HL-60/S4 treated with phorbol 12-myristate 13-acetate at 8.2 ng/mL for 4 days and 3 days (cell line): Measurements from ENCODE around the gene REEP3.
"Not testable (repeated sequence)": the region's sequence is repeated elsewhere in the genome, so short reads cannot be mapped to it uniquely, and the experiment has no call there.

Source experiments
- in situ Hi-C: fragments of 300-500 bp; cut with MboI; formaldehyde crosslinking; loops from 2 replicates; pipeline ENCODE4 v1.15.0; 2022; ENCODE audit warnings: low sequenced_read_pairs

The REEP3 gene

GRCh38 chr10:63520500-63521415 lies at the start of gene REEP3:
Gene REEP3 (plus strand): TSS chr10:63521401. CDS start chr10:63521546, 145 bp downstream.
- in situ Hi-C loops, result no loop called here

GRCh38 chr10:63474488-63474887 lies 46.7 kb upstream of the REEP3 start:
- in situ Hi-C loops, result no loop called here

- in situ Hi-C loops, result no loop called here
Observed at GRCh38 chr10:63477927-63478326, 43.3 kb upstream of the REEP3 start.

GRCh38 chr10:63478564-63478963 lies 42.6 kb upstream of the REEP3 start:
- in situ Hi-C loops, result no loop called here

- in situ Hi-C loops, result no loop called here
Observed at GRCh38 chr10:63480237-63480636, 41.0 kb upstream of the REEP3 start.

- in situ Hi-C loops, result no loop called here
Observed at GRCh38 chr10:63481815-63482421, 39.3 kb upstream of the REEP3 start.

GRCh38 chr10:63483983-63484382 lies 37.2 kb upstream of the REEP3 start:
- in situ Hi-C loops, result no loop called here

- in situ Hi-C loops, result no loop called here
Observed at GRCh38 chr10:63487990-63488389, 33.2 kb upstream of the REEP3 start.

- in situ Hi-C loops, result no loop called here
Observed at GRCh38 chr10:63489838-63490237, 31.4 kb upstream of the REEP3 start.

- in situ Hi-C loops, result no loop called here
Observed at GRCh38 chr10:63491588-63492316, 29.4 kb upstream of the REEP3 start.

- in situ Hi-C loops, result not testable (repeated sequence)
Observed at GRCh38 chr10:63492317-63492690, 28.9 kb upstream of the REEP3 start.

- in situ Hi-C loops, result no loop called here
Observed at GRCh38 chr10:63493004-63493403, 28.2 kb upstream of the REEP3 start.

GRCh38 chr10:63494951-63495350 lies 26.2 kb upstream of the REEP3 start:
- in situ Hi-C loops, result no loop called here

- in situ Hi-C loops, result no loop called here
Observed at GRCh38 chr10:63496561-63496960, 24.6 kb upstream of the REEP3 start.

GRCh38 chr10:63497321-63497720 lies 23.9 kb upstream of the REEP3 start:
- in situ Hi-C loops, result no loop called here

GRCh38 chr10:63498665-63499064 lies 22.5 kb upstream of the REEP3 start:
- in situ Hi-C loops, result no loop called here

GRCh38 chr10:63500551-63500950 lies 20.6 kb upstream of the REEP3 start:
- in situ Hi-C loops, result not testable (repeated sequence)

- in situ Hi-C loops, result no loop called here
Observed at GRCh38 chr10:63501954-63502353, 19.2 kb upstream of the REEP3 start.

GRCh38 chr10:63502832-63503231 lies 18.4 kb upstream of the REEP3 start:
- in situ Hi-C loops, result no loop called here

- in situ Hi-C loops, result no loop called here
Observed at GRCh38 chr10:63503395-63503794, 17.8 kb upstream of the REEP3 start.

- in situ Hi-C loops, result no loop called here
Observed at GRCh38 chr10:63504145-63504881, 16.9 kb upstream of the REEP3 start.
